ENCODE data around the gene GID8.

GID8 gene

GRCh38 chr20:62905536-62906117 lies 32.3 kb upstream of the GID8 start:
- DNase-seq = no peak

GRCh38 chr20:62906209-62906608 lies 31.7 kb upstream of the GID8 start:
- DNase-seq = no peak

- DNase-seq = no peak
Observed at GRCh38 chr20:62906647-62907375, 31.1 kb upstream of the GID8 start.

- DNase-seq = no peak
Observed at GRCh38 chr20:62907384-62908317, 30.3 kb upstream of the GID8 start.

GRCh38 chr20:62908971-62909791 lies 28.8 kb upstream of the GID8 start:
- DNase-seq = no peak

GRCh38 chr20:62910217-62910766 lies 27.7 kb upstream of the GID8 start:
- no peak for DNase-seq

GRCh38 chr20:62910777-62911497 lies 27.0 kb upstream of the GID8 start:
- no peak for DNase-seq

- DNase-seq = no peak
Observed at GRCh38 chr20:62911701-62912280, 26.2 kb upstream of the GID8 start.

- no peak for DNase-seq
Observed at GRCh38 chr20:62913043-62913630, 24.8 kb upstream of the GID8 start.

- no peak for DNase-seq
Observed at GRCh38 chr20:62914436-62914835, 23.5 kb upstream of the GID8 start.

- DNase-seq = no peak
Observed at GRCh38 chr20:62914970-62915457, 22.9 kb upstream of the GID8 start.

GRCh38 chr20:62916703-62917476 lies 21.1 kb upstream of the GID8 start:
- DNase-seq = no peak

GRCh38 chr20:62917720-62918119 lies 20.2 kb upstream of the GID8 start:
- no peak for DNase-seq

- DNase-seq = no peak
Observed at GRCh38 chr20:62918147-62918546, 19.8 kb upstream of the GID8 start.

GRCh38 chr20:62918831-62919230 lies 19.1 kb upstream of the GID8 start:
- no peak for DNase-seq

- DNase-seq = no peak
Observed at GRCh38 chr20:62920039-62920645, 17.8 kb upstream of the GID8 start.

GRCh38 chr20:62921119-62921687 lies 16.7 kb upstream of the GID8 start:
- peak in 1 of 2 experiments; percentile 20 for DNase-seq

GRCh38 chr20:62922451-62922921 lies 15.5 kb upstream of the GID8 start:
- DNase-seq = no peak
